IPS-18a (cell line): ENCODE measurements around the gene NEDD4.
"Not testable (repeated sequence)": the region's sequence is repeated elsewhere in the genome, so short reads cannot be mapped to it uniquely, and the experiment has no call there.

Experiments used
- H3K27ac ChIP-seq: one replicate; pipeline ENCODE4 v1.5.1; 2013; ENCODE audit warnings: low read length
- H3K27me3 ChIP-seq: one replicate; pipeline ENCODE4 v1.6.1; 2013; ENCODE audit warnings: mild to moderate bottlenecking, low read length; ENCODE audit not compliant: control insufficient read depth, insufficient read depth
- H3K36me3 ChIP-seq: one replicate; pipeline ENCODE4 v1.6.1; 2013; ENCODE audit warnings: low read depth, low read length; ENCODE audit not compliant: control insufficient read depth
- H3K4me1 ChIP-seq: one replicate; pipeline ENCODE4 v1.6.1; 2013; ENCODE audit warnings: low read depth, low read length; ENCODE audit not compliant: control insufficient read depth
- H3K4me3 ChIP-seq: one replicate; pipeline ENCODE4 v1.5.1; 2013; ENCODE audit warnings: low read length
- H3K9ac ChIP-seq: one replicate; pipeline ENCODE4 v1.6.1; 2013; ENCODE audit warnings: mild to moderate bottlenecking, low read length, moderate library complexity
- H3K9me3 ChIP-seq: one replicate; pipeline ENCODE4 v1.6.1; 2013; ENCODE audit warnings: low read depth, low read length; ENCODE audit not compliant: control insufficient read depth

NEDD4 gene

DNA sequence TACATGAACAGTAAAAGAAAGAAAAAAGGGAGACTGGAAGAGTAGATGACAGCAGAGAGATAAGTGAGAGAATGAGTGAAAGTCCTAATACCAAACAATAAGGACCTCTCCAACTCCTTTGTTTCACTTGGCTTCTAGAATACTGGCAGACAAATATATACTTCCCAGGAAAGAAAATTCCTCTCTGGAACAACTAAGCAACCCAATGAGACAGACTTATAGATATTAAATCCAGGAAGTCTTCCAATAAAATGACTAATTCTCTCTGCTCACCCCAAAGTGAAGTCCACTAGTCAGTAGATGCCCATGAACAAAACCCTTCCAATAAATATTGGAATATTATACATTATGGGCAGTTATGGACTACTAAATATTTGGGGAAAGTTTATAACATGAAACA lies 114.2 kb downstream of the NEDD4 start:
- no peaks in the 10 kb centered on the region for H3K36me3 ChIP-seq
- no peak overlapping the region for H3K4me3 ChIP-seq
- no peak overlapping the region for H3K9ac ChIP-seq
- H3K9me3 ChIP-seq, result no peaks in the 10 kb centered on the region
- no peaks in the 10 kb centered on the region for H3K4me1 ChIP-seq
- no peaks in the 10 kb centered on the region for H3K27me3 ChIP-seq
- H3K27ac ChIP-seq, result no peak overlapping the region

DNA sequence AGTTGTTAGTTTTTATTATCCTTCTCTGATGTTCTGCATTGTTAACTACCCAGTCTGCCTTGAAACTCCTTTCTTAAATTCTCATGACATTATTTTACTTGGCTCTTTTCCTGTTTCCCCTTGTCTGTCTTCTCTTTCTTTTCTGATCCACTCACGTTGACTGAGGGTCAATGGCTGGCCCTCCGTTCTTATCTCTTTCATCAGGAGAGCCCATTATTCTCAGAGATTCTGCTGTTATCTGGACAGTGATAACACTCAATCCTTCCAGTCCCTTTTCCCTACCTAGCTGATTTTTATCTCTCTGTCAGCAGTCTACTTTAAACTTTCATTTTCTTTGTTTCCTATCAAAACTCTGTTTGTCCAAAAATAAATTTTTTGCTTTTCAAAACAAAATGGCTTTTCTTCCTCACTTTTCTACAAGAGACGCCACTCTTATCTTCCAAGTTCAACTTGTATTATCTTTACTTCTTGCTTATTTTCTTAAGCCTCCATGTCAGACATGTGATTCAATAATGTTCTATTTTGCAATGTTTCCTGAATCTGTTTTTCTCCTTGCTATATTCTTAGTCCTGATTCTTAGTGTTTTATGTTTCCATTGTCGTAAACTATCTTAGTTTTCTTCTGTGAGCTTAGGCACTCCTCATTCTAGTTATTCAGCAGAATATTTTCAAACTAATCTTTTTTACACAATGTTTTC lies 120.2 kb downstream of the NEDD4 start:
- Histone ChIP-seq H3K36me3 (no peaks in the 10 kb centered on the region), H3K4me1 (no peaks in the 10 kb centered on the region), H3K27me3 (no peaks in the 10 kb centered on the region), H3K27ac (no peak overlapping the region), H3K9me3 (no peaks in the 10 kb centered on the region), H3K4me3 (no peak overlapping the region), H3K9ac (no peak overlapping the region)

DNA sequence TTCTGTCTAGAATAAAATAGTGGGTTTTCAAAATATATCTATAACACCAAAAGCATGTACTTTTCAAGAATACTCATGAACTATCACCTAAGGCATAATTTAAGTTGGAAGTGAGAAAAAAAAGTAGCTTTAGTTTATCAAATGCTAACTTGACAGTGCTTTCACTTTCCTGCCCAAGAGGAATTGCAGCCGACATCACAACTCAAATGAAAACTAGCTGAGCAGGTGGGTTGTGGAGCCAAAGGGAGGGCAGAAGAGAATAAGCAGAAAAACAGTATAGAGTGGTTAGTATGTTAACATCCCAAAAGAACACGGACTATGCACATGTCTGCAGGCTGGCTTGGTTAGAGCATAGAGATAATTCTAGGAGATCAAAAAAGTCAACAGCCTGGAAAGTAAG lies 120.9 kb downstream of the NEDD4 start:
- no peaks in the 10 kb centered on the region for H3K4me1 ChIP-seq
- no peaks in the 10 kb centered on the region for H3K36me3 ChIP-seq
- no peaks in the 10 kb centered on the region for H3K27me3 ChIP-seq
- H3K9me3 ChIP-seq, result no peaks in the 10 kb centered on the region
- no peak overlapping the region for H3K9ac ChIP-seq
- no peak overlapping the region for H3K27ac ChIP-seq
- H3K4me3 ChIP-seq, result no peak overlapping the region

DNA sequence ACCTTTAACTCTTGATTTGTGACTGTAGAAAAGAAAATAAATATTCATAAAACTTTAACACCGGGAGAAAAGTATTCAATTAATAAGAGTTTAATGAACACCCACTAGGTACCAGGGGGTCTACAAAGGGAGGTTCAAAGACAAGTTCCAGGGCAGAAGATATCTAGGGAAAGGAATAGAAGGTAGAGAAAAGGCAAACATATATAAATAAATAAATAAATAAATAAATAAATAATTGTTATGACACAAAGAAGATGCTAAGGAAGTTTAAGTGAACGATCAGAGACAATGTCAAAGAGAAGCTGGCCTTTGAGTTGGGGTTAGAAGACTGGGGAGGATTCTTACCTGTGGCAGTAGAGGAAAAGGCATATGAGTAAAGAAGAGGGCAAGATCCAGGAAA lies 123.8 kb downstream of the NEDD4 start:
- Histone ChIP-seq H3K4me3 (no peak overlapping the region), H3K27ac (no peak overlapping the region), H3K36me3 (no peaks in the 10 kb centered on the region), H3K9me3 (no peaks in the 10 kb centered on the region), H3K9ac (no peak overlapping the region), H3K27me3 (no peaks in the 10 kb centered on the region), H3K4me1 (no peaks in the 10 kb centered on the region)

DNA sequence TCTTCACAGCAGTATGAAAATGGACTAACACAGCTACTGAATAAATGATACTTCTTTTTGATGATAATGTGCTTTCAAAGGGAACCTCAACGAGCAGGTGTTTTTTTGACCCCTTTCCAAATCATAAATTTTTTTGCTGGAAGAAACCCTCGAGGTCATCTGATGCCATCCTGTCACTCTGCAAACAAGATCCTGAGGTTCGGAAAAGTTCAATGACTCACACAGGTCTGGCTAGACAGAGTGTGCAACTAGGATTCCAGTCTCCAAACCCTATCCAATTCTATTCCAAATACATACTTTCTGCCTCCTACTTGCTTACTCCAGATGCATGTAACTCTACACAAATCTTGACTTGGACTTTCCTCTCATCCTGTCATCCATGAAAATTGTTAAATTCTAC lies 124.7 kb downstream of the NEDD4 start:
- no peaks in the 10 kb centered on the region for H3K27me3 ChIP-seq
- H3K4me1 ChIP-seq, result no peaks in the 10 kb centered on the region
- no peak overlapping the region for H3K4me3 ChIP-seq
- H3K9me3 ChIP-seq, result no peaks in the 10 kb centered on the region
- H3K27ac ChIP-seq, result no peak overlapping the region
- no peaks in the 10 kb centered on the region for H3K36me3 ChIP-seq
- no peak overlapping the region for H3K9ac ChIP-seq

DNA sequence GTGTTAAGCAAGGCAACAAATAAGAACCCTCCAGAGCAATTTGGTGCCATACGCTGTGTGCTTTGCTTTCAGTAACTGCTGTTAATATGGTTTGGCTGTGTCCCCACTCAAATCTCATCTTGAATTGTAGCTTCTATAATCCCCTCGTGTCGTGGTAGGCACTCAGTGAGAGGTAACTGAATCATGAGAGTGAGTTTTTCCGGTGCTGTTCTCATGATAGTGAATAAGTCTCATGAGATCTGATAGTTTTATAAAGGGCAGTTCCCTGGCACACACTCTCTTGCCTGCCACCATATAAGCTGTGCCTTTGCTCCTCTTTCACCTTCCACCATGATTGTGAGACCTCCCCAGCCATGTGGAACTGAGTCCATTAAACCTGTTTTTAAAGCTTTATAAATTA lies 125.1 kb downstream of the NEDD4 start:
- not testable (repeated sequence) for H3K4me3 ChIP-seq, H3K27me3 ChIP-seq, H3K4me1 ChIP-seq, H3K27ac ChIP-seq, H3K9me3 ChIP-seq, H3K9ac ChIP-seq, H3K36me3 ChIP-seq

DNA sequence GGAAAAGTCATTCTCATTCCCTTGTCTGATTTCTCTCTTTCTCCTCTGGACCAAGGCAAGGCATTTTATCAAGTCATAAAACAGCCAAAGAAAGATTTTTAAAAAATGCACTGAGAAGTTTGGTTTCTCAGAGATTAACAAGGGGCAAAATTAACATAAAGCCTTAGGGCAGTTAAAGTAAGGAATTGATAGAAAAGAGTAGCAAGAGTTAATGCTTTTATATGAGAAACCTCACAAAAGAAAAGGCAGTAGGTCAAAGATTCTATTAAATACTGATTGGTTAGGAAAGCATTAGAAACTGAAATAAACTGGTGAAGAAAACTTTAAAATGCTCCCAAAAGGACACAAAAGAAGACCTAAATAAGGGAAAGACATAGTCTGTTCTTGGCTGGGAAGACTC lies 129.5 kb downstream of the NEDD4 start:
- no peak overlapping the region for H3K4me3 ChIP-seq
- H3K4me1 ChIP-seq, result no peaks in the 10 kb centered on the region
- H3K9ac ChIP-seq, result no peak overlapping the region
- no peaks in the 10 kb centered on the region for H3K36me3 ChIP-seq
- H3K27me3 ChIP-seq, result no peaks in the 10 kb centered on the region
- no peaks in the 10 kb centered on the region for H3K9me3 ChIP-seq
- H3K27ac ChIP-seq, result no peak overlapping the region

DNA sequence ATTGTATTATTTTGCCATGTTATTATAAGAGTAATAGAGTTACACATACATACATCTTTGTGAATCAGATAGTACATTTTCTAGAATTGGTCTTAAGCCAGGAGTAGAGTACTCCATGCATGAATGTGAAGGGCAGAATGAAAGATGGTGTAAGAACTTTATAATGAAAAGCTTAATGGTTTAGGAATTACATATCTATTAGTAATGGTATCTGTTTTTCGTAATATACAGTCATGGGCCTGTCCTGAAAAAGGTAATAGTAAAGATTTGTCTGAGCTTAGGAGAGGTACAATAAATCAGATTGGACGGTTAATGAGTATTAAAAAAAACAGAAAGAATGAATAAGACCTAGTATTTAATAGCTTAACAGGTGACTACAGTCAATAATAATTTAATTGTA lies 132.3 kb downstream of the NEDD4 start:
- H3K9ac ChIP-seq, result no peak overlapping the region
- H3K36me3 ChIP-seq, result no peaks in the 10 kb centered on the region
- no peak overlapping the region for H3K27ac ChIP-seq
- no peak overlapping the region for H3K4me3 ChIP-seq
- no peaks in the 10 kb centered on the region for H3K4me1 ChIP-seq
- no peaks in the 10 kb centered on the region for H3K27me3 ChIP-seq
- H3K9me3 ChIP-seq, result no peaks in the 10 kb centered on the region

DNA sequence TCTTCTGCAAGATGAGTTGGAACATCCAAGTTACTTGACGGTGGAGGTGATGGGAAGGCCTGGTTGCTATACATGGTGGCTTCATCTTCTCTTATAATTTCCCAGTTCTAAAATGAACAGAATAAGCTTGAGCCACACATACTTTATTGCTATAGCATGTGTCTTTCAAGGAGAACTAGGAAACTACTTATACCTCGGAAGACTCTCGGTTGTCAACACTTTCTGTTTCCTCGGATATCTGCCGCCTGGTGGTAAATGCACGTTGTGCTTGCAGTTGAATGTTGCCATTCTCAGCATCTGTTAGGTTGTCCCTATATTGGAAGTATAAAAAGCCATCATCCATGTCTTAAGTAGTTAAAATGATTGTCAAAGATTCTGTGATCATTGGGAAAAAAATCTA lies 132.9 kb downstream of the NEDD4 start:
- no peak overlapping the region for H3K4me3 ChIP-seq
- no peak overlapping the region for H3K9ac ChIP-seq
- H3K36me3 ChIP-seq, result no peaks in the 10 kb centered on the region
- no peaks in the 10 kb centered on the region for H3K27me3 ChIP-seq
- no peaks in the 10 kb centered on the region for H3K4me1 ChIP-seq
- H3K27ac ChIP-seq, result no peak overlapping the region
- H3K9me3 ChIP-seq, result no peaks in the 10 kb centered on the region

DNA sequence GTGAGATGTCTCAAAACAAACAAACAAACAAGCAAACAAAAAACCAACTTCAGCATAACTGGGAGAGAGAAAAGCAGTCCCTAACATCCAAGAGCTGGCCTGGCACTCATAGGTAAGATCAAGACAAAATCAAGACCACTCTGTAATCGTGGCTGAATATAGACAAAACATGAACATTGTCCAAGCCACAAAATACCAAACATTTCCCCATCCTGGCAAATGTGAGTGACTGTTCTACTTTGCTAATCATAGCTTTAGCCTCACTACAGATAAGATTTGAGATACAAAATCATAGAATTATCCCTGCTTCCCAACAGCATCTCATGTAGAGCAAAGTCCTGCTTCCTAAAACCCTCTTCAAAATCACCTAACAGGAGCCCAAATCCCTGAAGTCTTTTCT lies 133.7 kb downstream of the NEDD4 start:
- no peak overlapping the region for H3K4me3 ChIP-seq
- H3K27ac ChIP-seq, result no peak overlapping the region
- no peaks in the 10 kb centered on the region for H3K36me3 ChIP-seq
- H3K9me3 ChIP-seq, result no peaks in the 10 kb centered on the region
- no peak overlapping the region for H3K9ac ChIP-seq
- no peaks in the 10 kb centered on the region for H3K27me3 ChIP-seq
- H3K4me1 ChIP-seq, result no peaks in the 10 kb centered on the region

DNA sequence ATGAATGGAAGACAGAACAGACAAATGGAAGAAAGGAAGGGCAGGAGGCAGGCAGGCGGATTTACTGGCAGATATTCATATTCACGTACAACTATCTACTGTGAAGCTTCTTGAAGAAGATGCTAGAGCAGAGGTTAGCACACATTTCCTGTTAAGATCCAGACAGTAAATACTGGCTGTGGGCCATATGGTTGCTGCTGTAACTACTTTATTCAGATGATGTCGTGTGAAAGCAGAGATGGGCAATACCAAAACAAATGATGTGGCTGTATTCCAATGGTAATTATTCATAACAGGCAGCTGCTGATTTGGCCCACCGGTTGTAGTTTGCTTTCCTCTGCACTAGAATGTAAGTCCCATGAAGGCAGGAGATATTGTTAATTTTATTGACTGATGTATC lies 134.8 kb downstream of the NEDD4 start:
- H3K4me1 ChIP-seq, result no peaks in the 10 kb centered on the region
- H3K36me3 ChIP-seq, result no peaks in the 10 kb centered on the region
- no peak overlapping the region for H3K27ac ChIP-seq
- H3K27me3 ChIP-seq, result no peaks in the 10 kb centered on the region
- no peak overlapping the region for H3K4me3 ChIP-seq
- H3K9me3 ChIP-seq, result no peaks in the 10 kb centered on the region
- H3K9ac ChIP-seq, result no peak overlapping the region

DNA sequence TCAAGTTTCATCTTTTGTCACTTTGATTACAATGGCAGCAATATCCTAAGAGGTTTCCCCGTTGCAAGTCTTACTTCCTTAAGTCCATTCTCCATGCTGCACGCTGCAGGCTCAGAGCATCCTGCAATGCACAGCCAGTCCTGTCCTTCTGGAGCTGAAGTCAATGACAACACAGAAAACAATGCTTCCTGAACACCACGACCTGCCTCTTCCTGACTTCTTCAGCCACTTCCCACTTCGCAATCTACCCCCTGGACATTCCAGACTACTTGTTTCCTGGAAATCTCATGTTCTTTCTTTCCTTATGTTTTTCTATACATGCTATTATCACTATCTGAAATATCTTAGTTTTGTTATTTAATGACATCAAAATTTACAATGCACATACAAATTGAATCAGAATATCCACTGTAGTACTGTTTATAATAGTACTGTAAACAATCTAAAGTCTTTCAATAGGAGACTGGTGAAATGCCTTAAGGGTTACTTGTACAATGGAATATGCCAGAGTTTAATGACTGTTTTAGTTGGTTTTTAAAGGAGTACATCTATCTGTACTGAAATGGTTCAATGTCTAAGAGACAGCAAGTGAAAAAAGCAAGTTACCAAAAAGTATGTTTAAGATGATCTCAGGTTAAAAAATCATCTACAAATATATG lies 136.8 kb downstream of the NEDD4 start:
- H3K9me3 ChIP-seq, result no peaks in the 10 kb centered on the region
- no peak overlapping the region for H3K27ac ChIP-seq
- H3K36me3 ChIP-seq, result no peaks in the 10 kb centered on the region
- no peaks in the 10 kb centered on the region for H3K27me3 ChIP-seq
- H3K9ac ChIP-seq, result no peak overlapping the region
- H3K4me1 ChIP-seq, result no peaks in the 10 kb centered on the region
- H3K4me3 ChIP-seq, result no peak overlapping the region
